GM12801 (cell line): ENCODE data around the gene RABEPK.

ENCODE experiments used
- CTCF ChIP-seq: IDR thresholded peaks from one replicate; pipeline ENCODE4 v1.5.1; 2011; ENCODE audit warnings: control low read depth; ENCODE audit not compliant: insufficient read length; ENCODE audit errors: extremely low read depth

Gene RABEPK

GRCh38 chr9:125241000-125241862 lies 40.9 kb downstream of the RABEPK start, which contains the start of gene HSPA5:
Gene HSPA5 (minus strand): TSS chr9:125241343. CDS start chr9:125241126, 217 bp downstream.
- TF ChIP-seq CTCF = no peak

GRCh38 chr9:125241863-125242739 lies 41.8 kb downstream of the RABEPK start:
- TF ChIP-seq CTCF = no peak

GRCh38 chr9:125243792-125244260 lies 43.5 kb downstream of the RABEPK start:
- TF ChIP-seq CTCF = no peak

DNA sequence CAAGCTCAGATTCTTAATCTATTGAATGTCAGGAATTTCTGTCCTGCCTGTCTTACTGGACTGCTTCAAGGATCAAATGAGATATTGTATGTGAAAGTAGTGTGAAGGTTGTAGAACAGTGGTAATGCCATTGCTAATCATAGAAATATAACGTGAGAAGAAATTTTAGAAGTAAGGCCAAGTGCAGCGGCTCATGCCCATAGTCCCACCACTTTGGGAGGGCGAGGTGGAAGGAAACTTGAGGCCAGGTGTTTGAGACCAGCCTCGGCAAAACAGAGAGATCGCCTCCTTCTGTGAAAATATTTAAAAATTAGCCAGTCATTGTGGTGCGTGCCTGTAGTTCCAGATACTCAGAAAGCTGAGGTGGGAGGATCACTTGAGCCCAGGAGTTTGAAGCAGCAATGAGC lies 45.9 kb downstream of the RABEPK start:
- no peak for TF ChIP-seq CTCF

DNA sequence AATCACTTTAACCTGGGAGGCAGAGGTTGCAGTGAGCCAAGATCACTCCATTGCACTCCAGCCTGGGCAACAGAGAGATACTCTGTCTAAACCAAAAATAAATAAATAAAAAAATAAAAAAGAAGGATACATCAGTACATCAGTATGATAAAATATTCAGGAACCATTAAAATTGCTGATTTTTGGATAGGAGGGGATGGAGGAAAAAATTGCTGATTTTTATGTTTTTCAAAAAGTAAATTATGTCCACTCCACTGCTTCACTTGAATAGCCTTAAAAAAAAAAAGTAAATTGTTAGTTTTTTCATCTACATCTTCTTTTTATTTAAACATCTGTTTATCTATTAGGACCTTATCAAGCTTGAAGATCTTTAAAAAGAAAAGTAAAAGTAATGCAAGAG lies 53.9 kb downstream of the RABEPK start:
- no peak for TF ChIP-seq CTCF

DNA sequence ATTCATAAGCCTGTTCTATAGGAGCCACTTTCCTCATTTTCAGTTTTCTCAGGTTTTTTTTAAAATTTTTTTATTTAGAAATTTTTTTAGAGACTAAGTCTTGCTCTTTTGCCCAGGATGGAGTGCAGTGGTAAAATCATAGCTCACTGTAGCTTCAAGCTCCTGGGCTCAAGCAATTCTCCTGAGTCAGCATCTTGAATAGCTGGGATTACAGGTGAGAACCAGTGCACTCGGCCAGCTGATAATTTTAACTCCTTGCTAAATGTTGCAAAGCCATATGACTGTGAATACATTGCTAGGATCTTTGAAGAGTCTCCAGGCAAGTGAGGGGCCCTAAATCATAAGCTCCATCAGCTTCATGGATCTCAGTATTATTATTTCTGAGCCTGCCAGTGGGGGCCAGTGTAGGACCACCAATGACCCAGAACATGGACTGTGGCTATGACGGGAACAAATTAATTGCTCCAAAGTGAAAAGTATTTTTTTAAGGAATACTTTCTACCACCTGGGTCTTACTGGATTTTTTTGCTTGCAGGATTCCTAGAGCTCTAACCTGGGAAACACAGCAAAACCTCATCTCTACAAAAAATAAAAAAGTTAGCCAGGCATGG lies 55.5 kb downstream of the RABEPK start:
- no peak for TF ChIP-seq CTCF

DNA sequence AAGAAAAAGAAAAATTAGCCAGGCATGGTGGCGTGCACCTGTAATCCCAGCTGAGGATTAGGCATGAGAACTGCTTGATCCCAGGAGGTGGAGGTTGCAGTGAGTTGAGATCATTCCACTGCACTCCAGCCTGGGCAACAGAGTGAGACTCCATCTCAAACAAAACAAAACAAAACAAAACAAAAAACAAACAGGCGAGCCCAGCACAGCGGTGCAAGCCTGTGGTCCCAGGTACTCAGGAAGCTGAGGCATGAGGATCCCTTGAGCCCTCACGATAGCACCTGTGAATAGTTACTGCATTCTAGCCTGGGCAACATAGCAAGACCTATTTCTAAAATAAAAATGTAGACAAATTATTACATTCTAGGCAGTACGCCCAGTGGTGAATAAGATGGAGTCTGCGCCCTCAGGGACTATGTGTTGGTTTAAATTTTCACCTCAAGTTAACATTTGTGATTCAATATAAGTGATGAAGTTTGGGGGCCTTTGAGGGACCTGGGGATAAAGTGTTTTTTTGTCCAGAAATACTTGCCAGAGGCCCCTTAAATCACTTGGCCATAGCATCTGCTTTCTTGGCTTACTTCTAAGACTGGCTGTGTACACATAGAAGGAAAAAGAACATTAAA lies 57.9 kb downstream of the RABEPK start:
- no peak for TF ChIP-seq CTCF
